ENCODE results near the gene ARL17B. TPM values are rescaled to one million over a fixed set of nuclear protein-coding genes. Genes with fewer than 3 reads are reported as not detected.

Gene ARL17B
- total and polyA plus RNA-seq, 2 donors (not counting 1 experiment from before 2014, with no cell fraction given) = 6.1 to 6.9 TPM

Other genes with a start within 250 kb of the ARL17B start
- 55.5 and 78.6 TPM in 2 replicates for gene KANSL1, start 168.3 kb downstream of the ARL17B start, total RNA-seq
- gene KANSL1, start 168.3 kb downstream of the ARL17B start, polyA plus RNA-seq = 8.4 and 11.1 TPM in 2 replicates
- 1.0 and 2.5 TPM in 2 replicates for gene LRRC37A, start 66.6 kb downstream of the ARL17B start, total RNA-seq
- gene LRRC37A, start 66.6 kb downstream of the ARL17B start, polyA plus RNA-seq = 0.45 and 0.84 TPM in 2 replicates
- 1.8 and 5.0 TPM in 2 replicates for gene LRRC37A2, start 150.7 kb upstream of the ARL17B start, total RNA-seq
- gene LRRC37A2, start 150.7 kb upstream of the ARL17B start, polyA plus RNA-seq = 3.5 and 6.2 TPM in 2 replicates
- gene ARL17A, start 217.9 kb upstream of the ARL17B start, total RNA-seq = 1.5 and 6.6 TPM in 2 replicates
- 3.3 and 4.4 TPM in 2 replicates for gene ARL17A, start 217.9 kb upstream of the ARL17B start, polyA plus RNA-seq
- 39.3 and 66.7 TPM in 2 replicates for gene NSF, start 228.9 kb upstream of the ARL17B start, total RNA-seq
- 65.5 and 72.9 TPM in 2 replicates for gene NSF, start 228.9 kb upstream of the ARL17B start, polyA plus RNA-seq